ENCODE measurements around the gene NCAPD2. TPM values are rescaled to one million over a fixed set of nuclear protein-coding genes. Genes with fewer than 3 reads are reported as not detected.
"Not testable (repeated sequence)": the region's sequence is repeated elsewhere in the genome, so short reads cannot be mapped to it uniquely, and the experiment has no call there.

NCAPD2 gene
- total and polyA plus RNA-seq, 10 donors: 12.0 to 49.2 (median 37.2) TPM

GRCh38 chr12:6476489-6476888 lies 17.4 kb upstream of the NCAPD2 start:
- peak overlapping the region in 4 of 8 donors; percentile 27 to 43 (median 30) for H3K27ac ChIP-seq
- H3K27me3 ChIP-seq (replicated peaks in 1 of 7): no peaks in the 10 kb centered on the region
- TF ChIP-seq POLR2AphosphoS5 (IDR thresholded peaks at IDR 0.05) (no peak), POLR2A (IDR thresholded peaks at IDR 0.05) (no peak)
- TF ChIP-seq, protein P1, sequence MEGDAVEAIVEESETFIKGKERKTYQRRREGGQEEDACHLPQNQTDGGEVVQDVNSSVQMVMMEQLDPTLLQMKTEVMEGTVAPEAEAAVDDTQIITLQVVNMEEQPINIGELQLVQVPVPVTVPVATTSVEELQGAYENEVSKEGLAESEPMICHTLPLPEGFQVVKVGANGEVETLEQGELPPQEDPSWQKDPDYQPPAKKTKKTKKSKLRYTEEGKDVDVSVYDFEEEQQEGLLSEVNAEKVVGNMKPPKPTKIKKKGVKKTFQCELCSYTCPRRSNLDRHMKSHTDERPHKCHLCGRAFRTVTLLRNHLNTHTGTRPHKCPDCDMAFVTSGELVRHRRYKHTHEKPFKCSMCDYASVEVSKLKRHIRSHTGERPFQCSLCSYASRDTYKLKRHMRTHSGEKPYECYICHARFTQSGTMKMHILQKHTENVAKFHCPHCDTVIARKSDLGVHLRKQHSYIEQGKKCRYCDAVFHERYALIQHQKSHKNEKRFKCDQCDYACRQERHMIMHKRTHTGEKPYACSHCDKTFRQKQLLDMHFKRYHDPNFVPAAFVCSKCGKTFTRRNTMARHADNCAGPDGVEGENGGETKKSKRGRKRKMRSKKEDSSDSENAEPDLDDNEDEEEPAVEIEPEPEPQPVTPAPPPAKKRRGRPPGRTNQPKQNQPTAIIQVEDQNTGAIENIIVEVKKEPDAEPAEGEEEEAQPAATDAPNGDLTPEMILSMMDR (IDR thresholded peaks at IDR 0.05 in 8 of 11, conservative IDR thresholded peaks at IDR 0.05 in 3 of 11): no peak
- WGBS, 5 donors: 72 to 85% (median 77%) methylated on average over 3 of the region's 3 CpGs
- H3K4me1 ChIP-seq: peaks cover 0 to 14% (median 3%) of the 10 kb centered on the region in 6 donors
- DNase-seq: no peak
- intact Hi-C loops (cut with DNase I; ENCODE audit: low total_unique reads): no loop called here
- no peaks in the 10 kb centered on the region for H3K36me3 ChIP-seq
- H3K4me3 ChIP-seq: no peak overlapping the region
- H3K9me3 ChIP-seq: no peaks in the 10 kb centered on the region

DNA sequence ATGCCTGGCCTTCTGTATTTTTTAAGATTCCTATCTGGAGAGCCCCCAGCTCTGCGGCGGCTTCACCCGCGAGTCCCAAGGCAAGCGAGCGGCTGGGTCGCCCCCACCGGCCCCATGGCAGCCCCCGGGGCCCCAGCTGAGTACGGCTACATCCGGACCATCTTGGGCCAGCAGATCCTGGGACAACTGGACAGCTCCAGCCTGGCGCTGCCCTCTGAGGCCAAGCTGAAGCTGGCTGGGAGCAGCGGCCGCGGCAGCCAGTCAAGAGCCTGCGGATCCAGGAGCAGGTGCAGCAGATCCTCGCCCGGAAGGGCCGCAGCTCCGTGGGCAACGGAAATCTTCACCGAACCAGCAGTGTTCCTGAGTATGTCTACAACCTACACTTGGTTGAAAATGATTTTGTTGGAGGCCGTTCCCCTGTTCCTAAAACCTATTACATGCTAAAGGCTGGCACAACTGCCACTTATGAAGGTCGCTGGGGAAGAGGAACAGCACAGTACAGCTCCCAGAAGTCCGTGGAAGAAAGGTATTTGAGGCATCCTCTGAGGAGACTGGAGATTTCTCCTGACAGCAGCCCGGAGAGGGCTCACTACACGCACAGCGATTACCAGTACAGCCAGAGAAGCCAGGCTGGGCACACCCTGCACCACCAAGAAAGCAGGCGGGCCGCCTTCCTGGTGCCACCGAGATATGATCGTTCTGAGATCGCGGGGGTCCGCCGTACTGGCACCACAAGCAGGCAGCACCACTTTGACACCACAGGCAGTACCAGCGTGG lies 16.1 kb upstream of the NCAPD2 start:
- WGBS, 5 donors: 91 to 97% (median 95%) methylated on average over 24 to 37 of the region's 37 CpGs
- H3K27me3 ChIP-seq (replicated peaks in 1 of 7); H3K4me3 ChIP-seq; H3K36me3 ChIP-seq; H3K4me1 ChIP-seq; H3K9me3 ChIP-seq; H3K27ac ChIP-seq; DNase-seq; intact Hi-C loops (cut with DNase I; ENCODE audit: low total_unique reads): not testable (repeated sequence)

GRCh38 chr12:6478416-6478815 lies 15.5 kb upstream of the NCAPD2 start:
- no peak for TF ChIP-seq POLR2A (IDR thresholded peaks at IDR 0.05)
- TF ChIP-seq POLR2AphosphoS5 (IDR thresholded peaks at IDR 0.05): no peak
- TF ChIP-seq, protein P1 (IDR thresholded peaks at IDR 0.05 in 8 of 11, conservative IDR thresholded peaks at IDR 0.05 in 3 of 11): no peak
- intact Hi-C loops (cut with DNase I; ENCODE audit: low total_unique reads): no loop called here

GRCh38 chr12:6488240-6488639 lies 5.7 kb upstream of the NCAPD2 start:
- Histone ChIP-seq H3K4me1 (peaks cover 8 to 18% (median 11%) of the 10 kb centered on the region in 6 donors), H3K9me3 (no peaks in the 10 kb centered on the region), H3K36me3 (peaks cover 0 to 20% (median 8%) of the 10 kb centered on the region in 6 donors), H3K27ac (no peak overlapping the region), H3K27me3 (replicated peaks in 1 of 7) (no peaks in the 10 kb centered on the region), H3K4me3 (no peak overlapping the region)
- no peak for DNase-seq
- 81 to 91% (median 86%) methylated on average over 1 of the region's 1 CpG for WGBS, 5 donors
- intact Hi-C loops (cut with DNase I; ENCODE audit: low total_unique reads): no loop called here
- TF ChIP-seq, protein P1 (IDR thresholded peaks at IDR 0.05 in 8 of 11, conservative IDR thresholded peaks at IDR 0.05 in 3 of 11): no peak
- TF ChIP-seq POLR2A (IDR thresholded peaks at IDR 0.05) (no peak), POLR2AphosphoS5 (IDR thresholded peaks at IDR 0.05) (no peak)

More at GRCh38 chr12:6478416-6478815, 15.5 kb upstream of the NCAPD2 start:
- 87 to 96% (median 92%) methylated on average over 12 to 20 of the region's 20 CpGs for WGBS, 5 donors
- no peak for DNase-seq
- Histone ChIP-seq H3K4me3 (no peak overlapping the region), H3K36me3 (no peaks in the 10 kb centered on the region), H3K27me3 (replicated peaks in 1 of 7) (no peaks in the 10 kb centered on the region), H3K27ac (no peak overlapping the region), H3K9me3 (no peaks in the 10 kb centered on the region), H3K4me1 (peaks cover 0 to 9% (median 0%) of the 10 kb centered on the region in 6 donors)

All from spleen (tissue), 11 donors.